Nephron progenitor cell (in vitro differentiated cells): ENCODE data around the gene PFDN4.
"Not testable (repeated sequence)": the region's sequence is repeated elsewhere in the genome, so short reads cannot be mapped to it uniquely, and the experiment has no call there.

ENCODE experiments used
- DNase-seq: peaks from one replicate; pipeline ENCODE4 v3.0.0; 2021
- H3K27ac Mint-ChIP-seq: 2 replicates; pipeline ENCODE4 v1.8.0; 2021; ENCODE audit warnings: mild to moderate bottlenecking, moderate library complexity, mixed read lengths
- H3K27me3 Mint-ChIP-seq: 2 replicates; pipeline ENCODE4 v1.8.0; 2021; ENCODE audit warnings: mild to moderate bottlenecking, low read depth, mixed read lengths; ENCODE audit not compliant: poor library complexity
- H3K36me3 Mint-ChIP-seq: 2 replicates; pipeline ENCODE4 v1.8.0; 2021; ENCODE audit warnings: low read depth, mixed read lengths
- H3K4me1 Mint-ChIP-seq: 2 replicates; pipeline ENCODE4 v1.8.0; 2021; ENCODE audit warnings: mixed read lengths
- H3K4me3 Mint-ChIP-seq: 2 replicates; pipeline ENCODE4 v1.8.0; 2021; ENCODE audit warnings: mild to moderate bottlenecking, moderate library complexity, mixed read lengths
- H3K9me3 Mint-ChIP-seq: 2 replicates; pipeline ENCODE4 v1.8.0; 2021; ENCODE audit warnings: mild to moderate bottlenecking, moderate library complexity, mixed read lengths
- TF ChIP-seq, protein P1 (sequence below): fragments of 200-600 bp; sonication (generic); IDR thresholded peaks from 2 replicates; pipeline ENCODE4 v1.5.0; 2021; ENCODE audit warnings: antibody characterized with exemption

PFDN4 gene

DNA sequence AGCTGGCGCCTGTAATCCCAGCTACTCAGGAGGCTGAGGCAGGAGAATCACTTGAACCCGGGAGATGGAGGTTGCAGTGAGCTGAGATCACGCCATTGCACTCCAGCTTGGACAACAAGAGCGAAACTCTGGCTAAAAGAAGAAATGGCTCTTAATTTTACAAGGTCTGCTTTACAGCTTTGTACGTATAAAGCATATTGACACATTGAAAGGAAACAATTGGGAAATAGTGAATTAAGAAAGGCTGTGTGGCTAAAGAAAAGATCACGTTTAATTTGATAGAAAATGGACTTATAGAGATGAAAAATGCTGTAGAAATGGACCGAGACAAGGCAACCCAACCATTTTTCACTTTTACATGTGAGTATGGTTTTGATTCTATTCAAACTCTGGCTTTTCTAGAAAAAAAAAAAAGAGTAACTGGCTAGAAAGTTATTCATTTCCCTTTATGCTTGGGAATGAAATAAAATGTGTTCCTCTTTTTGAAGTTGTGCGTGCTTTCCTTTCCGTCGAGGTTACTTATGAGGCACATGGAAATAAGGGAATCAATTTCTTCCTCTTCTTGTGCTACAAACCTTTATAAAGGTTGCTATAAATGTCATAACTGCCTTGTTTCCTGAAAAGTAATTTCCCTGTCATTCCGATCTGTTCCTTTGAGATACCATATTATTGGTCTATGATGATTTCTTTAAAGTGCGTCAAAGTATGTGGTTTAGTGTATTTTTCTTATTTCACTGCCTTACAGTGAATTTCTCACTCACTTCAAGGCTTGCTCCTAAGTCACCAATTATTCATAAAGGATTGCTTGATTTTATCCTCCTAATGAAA, 29.4 kb downstream of the PFDN4 start:
- Mint-ChIP-seq H3K27ac (no peak overlapping the region), H3K4me3 (no peak overlapping the region), H3K9me3 (peaks cover 12% of the 10 kb centered on the region), H3K27me3 (peaks cover 14% of the 10 kb centered on the region), H3K36me3 (no peaks in the 10 kb centered on the region), H3K4me1 (no peaks in the 10 kb centered on the region)
- DNase-seq, result no peak
- TF ChIP-seq, protein P1, sequence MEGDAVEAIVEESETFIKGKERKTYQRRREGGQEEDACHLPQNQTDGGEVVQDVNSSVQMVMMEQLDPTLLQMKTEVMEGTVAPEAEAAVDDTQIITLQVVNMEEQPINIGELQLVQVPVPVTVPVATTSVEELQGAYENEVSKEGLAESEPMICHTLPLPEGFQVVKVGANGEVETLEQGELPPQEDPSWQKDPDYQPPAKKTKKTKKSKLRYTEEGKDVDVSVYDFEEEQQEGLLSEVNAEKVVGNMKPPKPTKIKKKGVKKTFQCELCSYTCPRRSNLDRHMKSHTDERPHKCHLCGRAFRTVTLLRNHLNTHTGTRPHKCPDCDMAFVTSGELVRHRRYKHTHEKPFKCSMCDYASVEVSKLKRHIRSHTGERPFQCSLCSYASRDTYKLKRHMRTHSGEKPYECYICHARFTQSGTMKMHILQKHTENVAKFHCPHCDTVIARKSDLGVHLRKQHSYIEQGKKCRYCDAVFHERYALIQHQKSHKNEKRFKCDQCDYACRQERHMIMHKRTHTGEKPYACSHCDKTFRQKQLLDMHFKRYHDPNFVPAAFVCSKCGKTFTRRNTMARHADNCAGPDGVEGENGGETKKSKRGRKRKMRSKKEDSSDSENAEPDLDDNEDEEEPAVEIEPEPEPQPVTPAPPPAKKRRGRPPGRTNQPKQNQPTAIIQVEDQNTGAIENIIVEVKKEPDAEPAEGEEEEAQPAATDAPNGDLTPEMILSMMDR, result no peak

DNA sequence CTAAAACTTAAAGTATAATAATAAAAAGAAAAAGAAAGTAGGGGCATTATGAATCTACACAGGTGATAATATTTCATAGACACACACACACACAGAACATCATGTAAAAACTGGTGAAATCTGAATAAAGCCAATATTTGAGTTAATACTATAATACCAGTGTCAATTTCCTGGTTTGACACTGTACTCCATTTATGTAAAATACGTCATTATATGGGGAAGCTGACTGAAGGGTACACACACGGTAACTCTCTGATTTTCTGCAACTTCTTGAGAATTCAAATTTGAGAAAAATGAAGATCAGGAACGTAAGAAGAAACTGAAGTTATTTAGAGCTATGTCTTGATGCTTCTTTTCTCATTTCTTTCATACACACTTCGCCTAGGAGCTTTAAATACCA, 36.2 kb downstream of the PFDN4 start:
- Mint-ChIP-seq H3K27me3 (peaks cover 5% of the 10 kb centered on the region), H3K9me3 (peaks cover 29% of the 10 kb centered on the region), H3K4me3 (no peak overlapping the region), H3K27ac (no peak overlapping the region), H3K4me1 (no peaks in the 10 kb centered on the region), H3K36me3 (no peaks in the 10 kb centered on the region)
- TF ChIP-seq, protein P1, result no peak
- DNase-seq, result no peak

DNA sequence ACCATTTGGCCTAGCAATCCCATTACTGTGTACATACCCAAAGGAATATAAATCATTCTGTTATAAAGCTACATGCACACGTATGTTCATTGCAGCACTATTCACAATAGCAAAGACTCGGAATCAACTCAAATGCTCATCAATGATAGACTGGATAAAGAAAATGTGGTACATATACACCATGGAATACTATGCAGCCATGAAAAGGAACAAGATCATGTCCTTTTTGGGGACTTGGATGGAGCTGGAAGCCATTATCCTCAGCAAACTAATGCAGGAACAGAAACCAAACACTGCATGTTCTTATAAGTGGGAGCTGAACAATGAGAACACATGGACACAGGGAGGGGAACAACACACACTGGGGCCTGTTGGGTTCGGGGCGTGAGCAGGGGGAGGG, 40.8 kb downstream of the PFDN4 start:
- H3K27ac Mint-ChIP-seq, DNase-seq, H3K4me3 Mint-ChIP-seq, H3K4me1 Mint-ChIP-seq, H3K27me3 Mint-ChIP-seq, H3K36me3 Mint-ChIP-seq: not testable (repeated sequence)
- peaks cover 22% of the 10 kb centered on the region for H3K9me3 Mint-ChIP-seq

DNA sequence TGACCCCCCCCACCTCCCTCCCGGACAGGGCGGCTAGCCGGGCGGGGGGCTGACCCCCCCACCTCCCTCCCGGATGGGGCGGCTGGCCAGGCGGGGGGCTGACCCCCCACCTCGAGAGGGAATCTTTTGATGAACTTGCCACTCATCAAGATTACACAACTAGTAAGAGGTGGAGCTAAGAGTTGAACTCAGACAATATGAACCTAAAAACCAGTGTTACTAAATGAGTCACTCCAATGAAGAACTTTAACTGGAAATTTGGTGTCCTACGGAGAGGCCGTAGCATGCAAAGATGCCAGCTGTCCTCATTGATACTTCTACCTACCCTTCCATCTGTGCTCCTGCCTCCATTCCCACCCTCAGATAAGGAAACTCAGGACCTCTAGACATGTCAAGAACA, 42.8 kb downstream of the PFDN4 start:
- Mint-ChIP-seq H3K4me1 (no peaks in the 10 kb centered on the region), H3K27me3 (peaks cover 5% of the 10 kb centered on the region), H3K4me3 (no peak overlapping the region), H3K9me3 (peaks cover 22% of the 10 kb centered on the region), H3K27ac (no peak overlapping the region), H3K36me3 (peaks cover 5% of the 10 kb centered on the region)
- TF ChIP-seq, protein P1, result no peak
- no peak for DNase-seq

DNA sequence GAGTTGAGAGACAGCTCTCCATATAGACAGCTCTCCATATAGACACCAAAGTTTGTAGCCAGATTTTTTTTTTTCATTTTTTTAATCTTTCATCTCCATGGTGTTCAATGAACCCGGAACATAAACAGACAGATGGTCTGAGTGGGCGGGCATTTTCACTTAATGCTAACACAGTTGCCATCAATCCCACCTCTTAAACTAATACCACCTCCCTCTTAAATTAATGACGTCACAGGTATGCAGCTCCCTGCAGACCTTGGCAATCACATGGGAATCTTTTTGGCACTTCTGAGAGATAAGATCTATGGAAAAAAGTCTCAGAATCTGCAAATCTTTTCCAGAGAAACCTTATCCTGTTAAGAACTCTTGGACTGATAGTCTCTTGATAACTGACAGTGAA, 43.2 kb downstream of the PFDN4 start:
- Mint-ChIP-seq H3K4me3 (no peak overlapping the region), H3K4me1 (no peaks in the 10 kb centered on the region), H3K36me3 (peaks cover 5% of the 10 kb centered on the region), H3K9me3 (peaks cover 22% of the 10 kb centered on the region), H3K27me3 (peaks cover 5% of the 10 kb centered on the region), H3K27ac (no peak overlapping the region)
- no peak for DNase-seq
- TF ChIP-seq, protein P1, result no peak

DNA sequence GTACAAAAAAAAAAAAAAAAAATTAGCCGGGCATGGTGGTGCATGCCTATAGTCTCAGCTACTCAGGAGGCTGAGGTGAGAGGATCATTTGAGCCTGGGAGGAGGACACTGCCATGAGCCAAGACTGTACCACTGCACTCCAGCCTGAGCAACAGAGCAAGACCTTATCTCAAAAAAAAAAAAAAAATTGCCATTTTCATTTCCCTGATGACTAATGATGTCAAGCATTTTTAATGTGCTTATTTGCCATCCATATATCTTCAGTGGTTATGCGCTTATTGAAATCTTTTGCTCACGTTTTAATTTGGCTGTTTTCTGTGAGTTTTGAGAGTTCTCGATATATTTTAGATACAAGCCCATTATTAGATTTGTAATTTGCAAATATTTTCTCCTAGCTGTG, 46.7 kb downstream of the PFDN4 start:
- Mint-ChIP-seq H3K9me3 (peaks cover 7% of the 10 kb centered on the region), H3K4me1 (no peaks in the 10 kb centered on the region), H3K27ac (no peak overlapping the region), H3K4me3 (no peak overlapping the region), H3K27me3 (peaks cover 5% of the 10 kb centered on the region), H3K36me3 (peaks cover under 1% of the 10 kb centered on the region)
- DNase-seq, result no peak
- TF ChIP-seq, protein P1, result no peak
